CD8-positive, alpha-beta memory T cell (primary cell): ENCODE data around the gene BEGAIN. TPM values are rescaled to one million over a fixed set of nuclear protein-coding genes. Genes with fewer than 3 reads are reported as not detected.

Experiments used
- CTCF ChIA-PET: fragments of 350-600 bp; sonication (Branson Sonifier 250); formaldehyde crosslinking; loops from one replicate; lab custom pipeline; 2021; ENCODE audit warnings: antibody characterized with exemption; lab: Charles Lee
- POLR2A ChIA-PET: fragments of 350-600 bp; sonication (Branson Sonifier 250); formaldehyde crosslinking; loops from one replicate; lab custom pipeline; 2021; ENCODE audit warnings: antibody characterized with exemption; lab: Charles Lee
- DNase-seq, 5 donors: peaks; one replicate each; pipeline versions ENCODE4 v3.0.0 to v3.0.0-alpha.2; 2020 to 2022; ENCODE audit warnings: mixed read lengths in 1 of 5
- H3K27ac ChIP-seq: one replicate; pipeline ENCODE4 v1.7.0; 2013; ENCODE audit warnings: low read depth, mild to moderate bottlenecking, low read length, moderate library complexity
- H3K27me3 ChIP-seq: 2 replicates; pipeline ENCODE4 v1.7.0; 2013; ENCODE audit warnings: low read length, mild to moderate bottlenecking; ENCODE audit not compliant: insufficient read depth, poor library complexity, severe bottlenecking
- H3K36me3 ChIP-seq: 2 replicates; pipeline ENCODE4 v1.7.0; 2013; ENCODE audit warnings: mild to moderate bottlenecking, low read length, moderate library complexity; ENCODE audit not compliant: insufficient read depth
- H3K4me1 ChIP-seq: 2 replicates; pipeline ENCODE4 v1.7.0; 2013; ENCODE audit warnings: mild to moderate bottlenecking, low read length, moderate library complexity; ENCODE audit not compliant: insufficient read depth
- H3K4me3 ChIP-seq: 2 replicates; pipeline ENCODE4 v1.7.0; 2013; ENCODE audit warnings: mild to moderate bottlenecking, low read length
- H3K9me3 ChIP-seq: 2 replicates; pipeline ENCODE4 v1.7.0; 2013; ENCODE audit warnings: mild to moderate bottlenecking, low read length
- H3K27ac Mint-ChIP-seq, 8 donors: one replicate each; pipeline ENCODE4 v1.8.0; 2020 to 2021; ENCODE audit warnings: mixed read lengths in 8 of 8, mild to moderate bottlenecking in 6 of 8, inconsistent platforms in 3 of 8, moderate library complexity in 3 of 8
- H3K27me3 Mint-ChIP-seq, 2 donors: one replicate each; pipeline ENCODE4 v1.8.0; 2020 to 2021; ENCODE audit warnings: mixed read lengths in 2 of 2, mild to moderate bottlenecking in 1 of 2, moderate library complexity in 1 of 2
- H3K36me3 Mint-ChIP-seq, 3 donors: one replicate each; pipeline ENCODE4 v1.8.0; 2020 to 2021; ENCODE audit warnings: mixed read lengths in 3 of 3, inconsistent platforms in 1 of 3, mild to moderate bottlenecking in 1 of 3
- H3K4me1 Mint-ChIP-seq, 3 donors: one replicate each; pipeline ENCODE4 v1.8.0; 2020 to 2021; ENCODE audit warnings: mixed read lengths in 3 of 3, inconsistent platforms in 1 of 3, mild to moderate bottlenecking in 1 of 3
- H3K4me3 Mint-ChIP-seq, 7 donors: one replicate each; pipeline ENCODE4 v1.8.0; 2020 to 2021; ENCODE audit warnings: mixed read lengths in 7 of 7, mild to moderate bottlenecking in 6 of 7, moderate library complexity in 4 of 7, inconsistent platforms in 2 of 7
- H3K9me3 Mint-ChIP-seq, 5 donors: one replicate each; pipeline ENCODE4 v1.8.0; 2020 to 2022; ENCODE audit warnings: mixed read lengths in 5 of 5, mild to moderate bottlenecking in 3 of 5, moderate library complexity in 2 of 5, inconsistent platforms in 1 of 5
- polyA plus RNA-seq: library from polyadenylated mRNA; unstranded; fragments of 300-500 nt; fragmentation: Illumina TruSeq; gene quantifications from one replicate; pipeline ENCODE4 v1.2.3, GENCODE V29; 2021
- total RNA-seq, 2 experiments: library from RNA; stranded (reverse); gene quantifications; one replicate each; pipeline ENCODE4 v1.2.3, GENCODE V29; 2021

BEGAIN gene
- total and polyA plus RNA-seq, 3 experiments from 2014 or later, result 0.26 to 2.4 (median 2.4) TPM

- ChIA-PET POLR2A (no interaction called here), CTCF (interaction anchor here (1.2 kb wide), 1 partner anchor 93 kb away, joined by 4 read pairs; no protein-coding TSS in a partner anchor)
- peaks cover 16% of the 10 kb centered on the region for H3K4me1 ChIP-seq
- Mint-ChIP-seq H3K9me3 (no peaks in the 10 kb centered on the region), H3K36me3 (no peaks in the 10 kb centered on the region), H3K4me1 (peaks cover 11 to 20% (median 16%) of the 10 kb centered on the region in 3 donors), H3K4me3 (no peak overlapping the region), H3K27ac (no peak overlapping the region), H3K27me3 (peaks cover 0 to 2% of the 10 kb centered on the region in 2 donors)
- no peak overlapping the region for H3K27ac ChIP-seq
- no peaks in the 10 kb centered on the region for H3K36me3 ChIP-seq
- DNase-seq, result no peak
- no peak overlapping the region for H3K4me3 ChIP-seq
- no peaks in the 10 kb centered on the region for H3K9me3 ChIP-seq
- H3K27me3 ChIP-seq, result no peaks in the 10 kb centered on the region
Measured at GRCh38 chr14:100552524-100553125, 34.6 kb downstream of the BEGAIN start.

- Histone ChIP-seq H3K27me3 (no peaks in the 10 kb centered on the region), H3K4me1 (peaks cover 26% of the 10 kb centered on the region), H3K9me3 (no peaks in the 10 kb centered on the region), H3K27ac (no peak overlapping the region), H3K4me3 (no peak overlapping the region), H3K36me3 (no peaks in the 10 kb centered on the region)
- H3K27me3 Mint-ChIP-seq, result peaks cover 0 to 5% of the 10 kb centered on the region in 2 donors
- CTCF ChIA-PET, result no interaction called here
- POLR2A ChIA-PET, result no interaction called here
- H3K27ac Mint-ChIP-seq, result no peak overlapping the region
- no peaks in the 10 kb centered on the region for H3K9me3 Mint-ChIP-seq
- no peak for DNase-seq
- H3K4me1 Mint-ChIP-seq, result peaks cover 21 to 34% (median 28%) of the 10 kb centered on the region in 3 donors
- H3K4me3 Mint-ChIP-seq, result no peak overlapping the region
- no peaks in the 10 kb centered on the region for H3K36me3 Mint-ChIP-seq
Measured at GRCh38 chr14:100551056-100551455, 36.2 kb downstream of the BEGAIN start.

DNA sequence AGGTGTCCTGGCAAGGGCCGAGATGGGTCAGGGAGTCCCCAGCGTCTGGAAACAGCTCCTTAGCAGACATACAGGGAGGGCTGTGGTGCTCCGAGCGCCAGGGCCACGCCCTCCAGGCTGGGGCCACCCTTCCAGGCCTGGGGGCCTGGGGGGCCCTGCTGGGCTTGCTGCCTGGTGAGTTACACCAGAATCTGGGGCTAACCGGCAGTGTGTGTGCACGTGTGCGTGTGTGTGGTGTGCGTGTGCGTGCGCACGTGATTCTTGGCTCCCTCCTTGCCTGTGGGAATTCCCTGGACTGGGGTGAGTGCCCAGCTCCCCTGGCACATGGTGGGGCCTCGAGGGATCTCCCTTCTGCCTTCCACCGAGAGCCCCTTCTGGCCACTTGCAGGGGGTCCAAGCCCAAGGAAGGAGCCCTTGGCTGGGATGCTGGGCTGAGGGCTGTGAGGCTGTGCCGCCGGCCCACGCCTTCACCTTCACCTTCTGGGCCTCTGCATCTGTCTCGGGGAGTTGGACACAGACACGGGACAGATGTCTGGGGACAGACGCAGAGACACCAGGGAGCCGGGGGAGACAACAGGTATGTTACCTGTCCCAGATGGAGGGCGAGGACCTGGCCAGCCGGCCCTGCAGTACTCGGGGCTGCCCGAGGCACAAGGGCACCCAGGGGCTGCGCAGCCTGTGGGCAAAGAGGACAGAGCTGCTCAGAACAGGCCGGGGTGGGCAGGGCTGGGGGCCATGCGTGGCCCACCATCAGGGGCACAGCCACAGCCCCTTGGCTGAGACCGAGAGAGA, 37.2 kb downstream of the BEGAIN start:
- Mint-ChIP-seq H3K27me3 (peaks cover 0 to 5% of the 10 kb centered on the region in 2 donors), H3K4me3 (no peak overlapping the region), H3K9me3 (no peaks in the 10 kb centered on the region), H3K4me1 (peaks cover 21 to 42% (median 30%) of the 10 kb centered on the region in 3 donors), H3K27ac (no peak overlapping the region), H3K36me3 (no peaks in the 10 kb centered on the region)
- no peak for DNase-seq
- H3K4me3 ChIP-seq, result no peak overlapping the region
- no peaks in the 10 kb centered on the region for H3K27me3 ChIP-seq
- ChIA-PET POLR2A (no interaction called here), CTCF (no interaction called here)
- H3K36me3 ChIP-seq, result no peaks in the 10 kb centered on the region
- H3K4me1 ChIP-seq, result peaks cover 29% of the 10 kb centered on the region
- no peak overlapping the region for H3K27ac ChIP-seq
- H3K9me3 ChIP-seq, result no peaks in the 10 kb centered on the region

GRCh38 chr14:100548939-100549338, 38.3 kb downstream of the BEGAIN start:
- peak overlapping the region in 5 of 8 donors; percentile 33 to 89 (median 52) for H3K27ac Mint-ChIP-seq
- no peak overlapping the region for H3K27ac ChIP-seq
- DNase-seq, result no peak
- H3K36me3 Mint-ChIP-seq, result no peaks in the 10 kb centered on the region
- peaks cover 29% of the 10 kb centered on the region for H3K4me1 ChIP-seq
- no peaks in the 10 kb centered on the region for H3K27me3 ChIP-seq
- no peak overlapping the region for H3K4me3 ChIP-seq
- peaks cover 0 to 5% of the 10 kb centered on the region in 2 donors for H3K27me3 Mint-ChIP-seq
- H3K36me3 ChIP-seq, result no peaks in the 10 kb centered on the region
- ChIA-PET CTCF (no interaction called here), POLR2A (interaction anchor here (0.6 kb wide), 1 partner anchor 467 kb away, joined by 3 read pairs; no protein-coding TSS in a partner anchor)
- peak overlapping the region in 1 of 7 donors; percentile 28 for H3K4me3 Mint-ChIP-seq
- no peaks in the 10 kb centered on the region for H3K9me3 Mint-ChIP-seq
- H3K4me1 Mint-ChIP-seq, result peaks cover 21 to 42% (median 30%) of the 10 kb centered on the region in 3 donors
- H3K9me3 ChIP-seq, result no peaks in the 10 kb centered on the region

DNA sequence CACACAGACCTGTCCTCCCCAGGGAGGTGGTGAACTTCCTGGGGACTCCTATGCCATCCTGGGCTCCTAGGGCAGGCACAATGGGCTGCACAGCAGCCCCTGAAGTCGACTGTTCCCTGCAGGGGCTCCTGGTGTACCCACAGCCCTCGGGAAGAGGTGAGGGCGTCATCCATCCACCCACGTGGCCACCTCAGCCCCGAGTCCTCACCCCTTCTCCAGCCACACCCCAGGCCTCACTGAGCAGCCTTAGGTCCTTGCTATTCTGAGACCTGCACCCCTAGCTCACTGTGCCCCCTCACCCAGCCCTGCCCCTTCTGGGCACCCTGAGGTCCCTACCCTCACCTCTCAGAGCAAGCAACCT, 38.9 kb downstream of the BEGAIN start:
- Histone ChIP-seq H3K9me3 (no peaks in the 10 kb centered on the region), H3K27ac (no peak overlapping the region), H3K4me1 (peaks cover 29% of the 10 kb centered on the region), H3K4me3 (peak overlapping the region; percentile 40), H3K36me3 (no peaks in the 10 kb centered on the region), H3K27me3 (no peaks in the 10 kb centered on the region)
- Mint-ChIP-seq H3K4me3 (peak overlapping the region; percentile 10 to 86 (median 61)), H3K27ac (peak overlapping the region in 6 of 8 donors; percentile 32 to 95 (median 90)), H3K36me3 (no peaks in the 10 kb centered on the region), H3K4me1 (peaks cover 21 to 42% (median 30%) of the 10 kb centered on the region in 3 donors), H3K27me3 (peaks cover 0 to 5% of the 10 kb centered on the region in 2 donors), H3K9me3 (no peaks in the 10 kb centered on the region)
- DNase-seq, result no peak
- ChIA-PET CTCF (no interaction called here), POLR2A (no interaction called here)

DNA sequence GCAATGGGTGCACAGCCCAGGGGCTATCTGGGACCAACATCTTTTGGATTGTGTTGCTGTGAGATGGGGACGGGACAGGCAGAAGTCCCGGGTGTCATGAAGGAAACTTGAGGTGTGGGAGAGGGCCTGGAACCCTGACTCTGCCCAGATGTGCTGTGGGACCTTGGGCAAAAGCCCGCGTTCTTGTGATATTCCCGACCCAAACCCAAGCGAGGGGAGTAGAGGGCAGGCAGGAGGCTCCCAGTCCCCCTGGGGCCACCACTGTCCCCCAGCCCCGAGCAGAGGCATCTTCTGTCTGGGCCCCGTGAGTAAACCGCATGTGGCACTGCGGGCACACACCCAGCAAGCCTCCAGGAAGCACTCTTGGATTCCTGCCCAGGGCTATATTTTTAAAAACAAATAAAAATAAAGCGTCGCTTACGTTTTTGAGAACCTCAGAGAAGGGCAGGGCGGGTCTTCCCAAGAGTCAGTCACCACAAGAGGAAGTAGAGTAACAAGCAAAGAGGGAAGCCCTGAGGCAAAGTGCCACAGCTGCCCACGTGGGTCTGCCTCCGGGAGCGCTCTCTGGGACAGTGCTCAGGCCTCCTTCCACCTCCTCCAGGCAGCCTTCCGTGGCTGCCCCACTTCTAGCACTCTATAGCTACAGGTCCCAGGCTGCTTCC, 39.5 kb downstream of the BEGAIN start:
- peaks cover 29% of the 10 kb centered on the region for H3K4me1 ChIP-seq
- H3K27ac ChIP-seq, result no peak overlapping the region
- no peaks in the 10 kb centered on the region for H3K36me3 ChIP-seq
- POLR2A ChIA-PET, result no interaction called here
- DNase-seq, result peak; percentile 23 to 81 (median 78)
- H3K9me3 Mint-ChIP-seq, result no peaks in the 10 kb centered on the region
- H3K27me3 Mint-ChIP-seq, result peaks cover 0 to 5% of the 10 kb centered on the region in 2 donors
- no peaks in the 10 kb centered on the region for H3K27me3 ChIP-seq
- peak overlapping the region; percentile 56 for H3K4me3 ChIP-seq
- peak overlapping the region; percentile 57 to 95 (median 84) for H3K27ac Mint-ChIP-seq
- no peaks in the 10 kb centered on the region for H3K36me3 Mint-ChIP-seq
- CTCF ChIA-PET, result interaction anchor here (2.9 kb wide), 1 partner anchor 98 kb away, joined by 18 read pairs; no protein-coding TSS in a partner anchor
- peak overlapping the region; percentile 45 to 90 (median 78) for H3K4me3 Mint-ChIP-seq
- H3K4me1 Mint-ChIP-seq, result peaks cover 21 to 42% (median 30%) of the 10 kb centered on the region in 3 donors
- no peaks in the 10 kb centered on the region for H3K9me3 ChIP-seq

DNA sequence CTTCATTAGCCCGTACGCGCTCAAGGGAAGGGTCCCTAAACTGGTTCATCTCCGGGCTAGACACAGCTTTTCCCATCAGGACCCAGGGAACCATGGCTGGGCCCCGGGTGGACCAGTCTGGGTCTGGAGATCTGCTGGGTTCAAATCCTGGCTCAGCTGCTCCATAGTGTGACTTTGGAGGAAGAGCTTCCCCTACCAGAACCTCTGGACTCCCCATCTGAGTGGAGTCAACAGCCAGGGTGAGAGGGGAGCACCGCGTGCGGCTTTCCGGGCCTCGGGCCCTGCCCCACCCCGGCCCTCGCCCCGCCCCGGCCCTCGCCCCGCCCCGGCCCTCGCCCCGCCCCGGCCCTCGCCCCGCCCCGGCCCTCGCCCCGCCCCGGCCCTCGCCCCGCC, 41.2 kb downstream of the BEGAIN start:
- POLR2A ChIA-PET, result interaction anchor here (0.6 to 1.2 kb wide), 6 partner anchors 42 to 937 kb away, joined by 3 to 6 read pairs (median 3); no protein-coding TSS in a partner anchor
- Histone ChIP-seq H3K4me1 (peaks cover 29% of the 10 kb centered on the region), H3K27me3 (no peaks in the 10 kb centered on the region), H3K27ac (no peak overlapping the region), H3K36me3 (no peaks in the 10 kb centered on the region), H3K9me3 (no peaks in the 10 kb centered on the region), H3K4me3 (no peak overlapping the region)
- peaks cover 0 to 2% (median 0%) of the 10 kb centered on the region in 5 donors for H3K9me3 Mint-ChIP-seq
- CTCF ChIA-PET, result interaction anchor here (0.7 to 2.9 kb wide), 4 partner anchors 9 to 161 kb away, joined by 3 to 18 read pairs (median 4); no protein-coding TSS in a partner anchor
- peak overlapping the region; percentile 32 to 75 (median 55) for H3K4me3 Mint-ChIP-seq
- no peaks in the 10 kb centered on the region for H3K36me3 Mint-ChIP-seq
- DNase-seq, result peak in 1 of 5 donors; percentile 30
- H3K4me1 Mint-ChIP-seq, result peaks cover 21 to 42% (median 30%) of the 10 kb centered on the region in 3 donors
- peaks cover 0 to 5% of the 10 kb centered on the region in 2 donors for H3K27me3 Mint-ChIP-seq
- peak overlapping the region in 5 of 8 donors; percentile 45 to 94 (median 63) for H3K27ac Mint-ChIP-seq
